ENCODE data around the gene SORD. TPM values are rescaled to one million over a fixed set of nuclear protein-coding genes. Genes with fewer than 3 reads are reported as not detected.
A peak's percentile ranks its signal among the peaks of the same experiment; 100 is the strongest.
"Not testable (repeated sequence)": the region's sequence is repeated elsewhere in the genome, so short reads cannot be mapped to it uniquely, and the experiment has no call there.

SORD gene
- total and polyA plus RNA-seq, 7 experiments from 2014 or later = 2.7 to 7.8 (median 6.5) TPM

- H3K27me3 ChIP-seq (ENCODE audit: control insufficient read depth in 2 of 2, insufficient read depth in 2 of 2, low read length in 2 of 2); DNase-seq; CTCF ChIA-PET; H3K27ac Mint-ChIP-seq; H3K9me3 Mint-ChIP-seq; H3K4me1 ChIP-seq (ENCODE audit: control insufficient read depth in 2 of 2, insufficient read depth in 2 of 2, low read length in 2 of 2); H3K9me3 ChIP-seq (ENCODE audit: control insufficient read depth in 2 of 3, low read length in 3 of 3); H3K36me3 ChIP-seq (ENCODE audit: control insufficient read depth in 2 of 3, insufficient read depth in 3 of 3, low read length in 3 of 3); H3K27ac ChIP-seq (ENCODE audit: low read depth, low read length); H3K4me3 Mint-ChIP-seq; intact Hi-C loops (cut with micrococcal nuclease); ATAC-seq; POLR2A ChIA-PET; H3K27me3 Mint-ChIP-seq; H3K4me3 ChIP-seq (ENCODE audit: low read length): not testable (repeated sequence)
- Mint-ChIP-seq H3K36me3 (peaks cover 0 to 13% (median 7%) of the 10 kb centered on the region in 5 donors), H3K4me1 (peaks cover 3 to 14% (median 10%) of the 10 kb centered on the region in 7 donors)
Observed at GRCh38 chr15:45031522-45032028, 8.6 kb downstream of the SORD start.

- CTCF ChIA-PET; H3K4me1 ChIP-seq (ENCODE audit: control insufficient read depth in 2 of 2, insufficient read depth in 2 of 2, low read length in 2 of 2); ATAC-seq; H3K27me3 ChIP-seq (ENCODE audit: control insufficient read depth in 2 of 2, insufficient read depth in 2 of 2, low read length in 2 of 2); H3K27ac ChIP-seq (ENCODE audit: low read depth, low read length); H3K36me3 ChIP-seq (ENCODE audit: control insufficient read depth in 2 of 3, insufficient read depth in 3 of 3, low read length in 3 of 3); H3K27ac Mint-ChIP-seq; POLR2A ChIA-PET; H3K4me3 Mint-ChIP-seq; H3K27me3 Mint-ChIP-seq; intact Hi-C loops (cut with micrococcal nuclease); H3K4me3 ChIP-seq (ENCODE audit: low read length); H3K9me3 ChIP-seq (ENCODE audit: control insufficient read depth in 2 of 3, low read length in 3 of 3); H3K9me3 Mint-ChIP-seq; DNase-seq: not testable (repeated sequence)
- Mint-ChIP-seq H3K36me3 (peaks cover 0 to 13% (median 7%) of the 10 kb centered on the region in 5 donors), H3K4me1 (peaks cover 6 to 20% (median 18%) of the 10 kb centered on the region in 7 donors)
Observed at GRCh38 chr15:45032501-45032900, 9.5 kb downstream of the SORD start.

GRCh38 chr15:45034087-45034486, 11.1 kb downstream of the SORD start:
- H3K27ac Mint-ChIP-seq; H3K27me3 Mint-ChIP-seq; H3K9me3 Mint-ChIP-seq; DNase-seq; H3K4me1 ChIP-seq (ENCODE audit: control insufficient read depth in 2 of 2, insufficient read depth in 2 of 2, low read length in 2 of 2); ATAC-seq; H3K27me3 ChIP-seq (ENCODE audit: control insufficient read depth in 2 of 2, insufficient read depth in 2 of 2, low read length in 2 of 2); intact Hi-C loops (cut with micrococcal nuclease); CTCF ChIA-PET; H3K27ac ChIP-seq (ENCODE audit: low read depth, low read length); H3K4me3 Mint-ChIP-seq; H3K36me3 ChIP-seq (ENCODE audit: control insufficient read depth in 2 of 3, insufficient read depth in 3 of 3, low read length in 3 of 3); POLR2A ChIA-PET; H3K9me3 ChIP-seq (ENCODE audit: control insufficient read depth in 2 of 3, low read length in 3 of 3); H3K4me3 ChIP-seq (ENCODE audit: low read length): not testable (repeated sequence)
- peaks cover 8 to 23% (median 18%) of the 10 kb centered on the region in 7 donors for H3K4me1 Mint-ChIP-seq
- peaks cover 0 to 13% (median 7%) of the 10 kb centered on the region in 5 donors for H3K36me3 Mint-ChIP-seq

- H3K4me1 ChIP-seq (ENCODE audit: control insufficient read depth in 2 of 2, insufficient read depth in 2 of 2, low read length in 2 of 2); POLR2A ChIA-PET; H3K9me3 Mint-ChIP-seq; ATAC-seq; H3K36me3 ChIP-seq (ENCODE audit: control insufficient read depth in 2 of 3, insufficient read depth in 3 of 3, low read length in 3 of 3); H3K27ac ChIP-seq (ENCODE audit: low read depth, low read length); H3K27ac Mint-ChIP-seq; DNase-seq; intact Hi-C loops (cut with micrococcal nuclease); H3K4me3 Mint-ChIP-seq; H3K27me3 ChIP-seq (ENCODE audit: control insufficient read depth in 2 of 2, insufficient read depth in 2 of 2, low read length in 2 of 2); H3K27me3 Mint-ChIP-seq; H3K9me3 ChIP-seq (ENCODE audit: control insufficient read depth in 2 of 3, low read length in 3 of 3); H3K4me3 ChIP-seq (ENCODE audit: low read length): not testable (repeated sequence)
- CTCF ChIA-PET = interaction anchor here (1.0 to 1.5 kb wide), 3 partner anchors 63 to 426 kb away, joined by 3 to 8 read pairs (median 3); no protein-coding TSS in a partner anchor
- peaks cover 8 to 23% (median 18%) of the 10 kb centered on the region in 7 donors for H3K4me1 Mint-ChIP-seq
- H3K36me3 Mint-ChIP-seq = peaks cover 0 to 13% (median 7%) of the 10 kb centered on the region in 5 donors
Observed at GRCh38 chr15:45034600-45035375, 11.8 kb downstream of the SORD start.

GRCh38 chr15:45036812-45037781, 14.1 kb downstream of the SORD start:
- H3K36me3 Mint-ChIP-seq; H3K27me3 ChIP-seq (ENCODE audit: control insufficient read depth in 2 of 2, insufficient read depth in 2 of 2, low read length in 2 of 2); H3K9me3 ChIP-seq (ENCODE audit: control insufficient read depth in 2 of 3, low read length in 3 of 3); H3K27ac ChIP-seq (ENCODE audit: low read depth, low read length); H3K4me1 ChIP-seq (ENCODE audit: control insufficient read depth in 2 of 2, insufficient read depth in 2 of 2, low read length in 2 of 2); POLR2A ChIA-PET; H3K27me3 Mint-ChIP-seq; H3K36me3 ChIP-seq (ENCODE audit: control insufficient read depth in 2 of 3, insufficient read depth in 3 of 3, low read length in 3 of 3); H3K4me3 ChIP-seq (ENCODE audit: low read length); H3K9me3 Mint-ChIP-seq: not testable (repeated sequence)
- H3K4me1 Mint-ChIP-seq = peaks cover 8 to 23% (median 18%) of the 10 kb centered on the region in 7 donors
- peak overlapping the region in 5 of 10 donors; percentile 1 to 39 (median 31) for H3K4me3 Mint-ChIP-seq
- peak overlapping the region in 1 of 9 donors; percentile 62 for H3K27ac Mint-ChIP-seq
- DNase-seq (peak; percentile 45 to 74 (median 63)), ATAC-seq (peak; percentile 93)
- CTCF ChIA-PET = interaction anchor here (1.1 to 1.9 kb wide), 6 partner anchors 14 to 184 kb away, joined by 3 to 8 read pairs (median 4); partner anchors contain the start of gene SORD
- intact Hi-C loops (cut with micrococcal nuclease) = loop anchor here (1.0 to 2.0 kb wide), 6 partner anchors 68 to 459 kb away; no protein-coding TSS in a partner anchor

- no peaks in the 10 kb centered on the region for H3K4me1 ChIP-seq (ENCODE audit: control insufficient read depth in 2 of 2, insufficient read depth in 2 of 2, low read length in 2 of 2)
- peaks cover 0 to 4% (median 0%) of the 10 kb centered on the region in 5 donors for H3K27me3 Mint-ChIP-seq
- ChIA-PET POLR2A (no interaction called here), CTCF (interaction anchor here (0.6 to 1.9 kb wide), 5 partner anchors 64 to 931 kb away, joined by 3 to 7 read pairs (median 4); no protein-coding TSS in a partner anchor)
- H3K4me1 Mint-ChIP-seq = peaks cover 8 to 23% (median 18%) of the 10 kb centered on the region in 7 donors
- no peaks in the 10 kb centered on the region for H3K27me3 ChIP-seq (ENCODE audit: control insufficient read depth in 2 of 2, insufficient read depth in 2 of 2, low read length in 2 of 2)
- no peak overlapping the region for H3K4me3 Mint-ChIP-seq
- ATAC-seq (no peak), DNase-seq (no peak)
- H3K36me3 Mint-ChIP-seq = peaks cover 0 to 8% (median 0%) of the 10 kb centered on the region in 5 donors
- H3K9me3 ChIP-seq (ENCODE audit: control insufficient read depth in 2 of 3, low read length in 3 of 3) = no peaks in the 10 kb centered on the region
- no peaks in the 10 kb centered on the region for H3K36me3 ChIP-seq (ENCODE audit: control insufficient read depth in 2 of 3, insufficient read depth in 3 of 3, low read length in 3 of 3)
- no peak overlapping the region for H3K27ac ChIP-seq (ENCODE audit: low read depth, low read length)
- intact Hi-C loops (cut with micrococcal nuclease) = loop anchor here (1.0 to 2.0 kb wide), 6 partner anchors 69 to 460 kb away; no protein-coding TSS in a partner anchor
- peaks cover 0 to 1% (median 0%) of the 10 kb centered on the region in 11 donors for H3K9me3 Mint-ChIP-seq
- H3K4me3 ChIP-seq (ENCODE audit: low read length) = no peak overlapping the region
- peak overlapping the region in 1 of 9 donors; percentile 59 for H3K27ac Mint-ChIP-seq
Observed at GRCh38 chr15:45037936-45038335, 14.9 kb downstream of the SORD start.
